ENCODE results near the gene ST6GALNAC5. TPM values are rescaled to one million over a fixed set of nuclear protein-coding genes. Genes with fewer than 3 reads are reported as not detected.

Gene ST6GALNAC5
- total and polyA plus RNA-seq, 2 donors (not counting 3 experiments of a cell fraction or from before 2014, with no cell fraction given), result not detected

GRCh38 chr1:76881762-76882161 is 14.5 kb downstream of the ST6GALNAC5 start:
- TF ChIP-seq JUN (IDR thresholded peaks at IDR 0.05; ENCODE audit: borderline replicate concordance, insufficient read depth, insufficient read length, low read depth), result no peak
- no peak for TF ChIP-seq MYC (IDR thresholded peaks at IDR 0.05; ENCODE audit: low read depth, low read length)
- TF ChIP-seq, protein P1, sequence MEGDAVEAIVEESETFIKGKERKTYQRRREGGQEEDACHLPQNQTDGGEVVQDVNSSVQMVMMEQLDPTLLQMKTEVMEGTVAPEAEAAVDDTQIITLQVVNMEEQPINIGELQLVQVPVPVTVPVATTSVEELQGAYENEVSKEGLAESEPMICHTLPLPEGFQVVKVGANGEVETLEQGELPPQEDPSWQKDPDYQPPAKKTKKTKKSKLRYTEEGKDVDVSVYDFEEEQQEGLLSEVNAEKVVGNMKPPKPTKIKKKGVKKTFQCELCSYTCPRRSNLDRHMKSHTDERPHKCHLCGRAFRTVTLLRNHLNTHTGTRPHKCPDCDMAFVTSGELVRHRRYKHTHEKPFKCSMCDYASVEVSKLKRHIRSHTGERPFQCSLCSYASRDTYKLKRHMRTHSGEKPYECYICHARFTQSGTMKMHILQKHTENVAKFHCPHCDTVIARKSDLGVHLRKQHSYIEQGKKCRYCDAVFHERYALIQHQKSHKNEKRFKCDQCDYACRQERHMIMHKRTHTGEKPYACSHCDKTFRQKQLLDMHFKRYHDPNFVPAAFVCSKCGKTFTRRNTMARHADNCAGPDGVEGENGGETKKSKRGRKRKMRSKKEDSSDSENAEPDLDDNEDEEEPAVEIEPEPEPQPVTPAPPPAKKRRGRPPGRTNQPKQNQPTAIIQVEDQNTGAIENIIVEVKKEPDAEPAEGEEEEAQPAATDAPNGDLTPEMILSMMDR (IDR thresholded peaks at IDR 0.05; ENCODE audit: extremely low read depth in 1 of 2, insufficient read depth in 1 of 2, low read depth in 1 of 2, low read length in 2 of 2), result no peak
- TF ChIP-seq FOS (IDR thresholded peaks at IDR 0.05; ENCODE audit: borderline replicate concordance, insufficient read depth, low read length), result no peak
- no peak for TF ChIP-seq POLR2AphosphoS5 (IDR thresholded peaks at IDR 0.05; ENCODE audit: insufficient read depth, low read depth, low read length)
- TF ChIP-seq EZH2 (IDR thresholded peaks at IDR 0.05; ENCODE audit: borderline replicate concordance, low read depth, low read length, severe bottlenecking), result no peak
- TF ChIP-seq POLR2A (IDR thresholded peaks at IDR 0.05; ENCODE audit: low read depth, low read length), result no peak
- TF ChIP-seq GATA2 (IDR thresholded peaks at IDR 0.05; ENCODE audit: insufficient read depth, insufficient read length, low read depth, low read length), result no peak
- no peak for TF ChIP-seq MAX (IDR thresholded peaks at IDR 0.05; ENCODE audit: insufficient read depth, insufficient read length)
- Histone ChIP-seq H3K4me3 (replicated peaks in 1 of 3; ENCODE audit: insufficient read depth in 1 of 3, low read depth in 1 of 3, low read length in 3 of 3) (no peak overlapping the region), H3K9me3 (replicated peaks; ENCODE audit: control insufficient read depth, insufficient read depth, low read length) (no peaks in the 10 kb centered on the region), H3K27ac (ENCODE audit: insufficient read depth, low read depth, low read length) (no peak overlapping the region), H3K4me1 (ENCODE audit: control insufficient read depth, extremely low read depth, insufficient read depth, low read length) (no peaks in the 10 kb centered on the region), H3K79me2 (ENCODE audit: control insufficient read depth, insufficient read depth, low read length) (no peaks in the 10 kb centered on the region), H3K4me2 (ENCODE audit: insufficient read depth, low read length) (no peak overlapping the region), H3K36me3 (ENCODE audit: control insufficient read depth in 2 of 2, extremely low read depth in 1 of 2, insufficient read depth in 2 of 2, low read length in 2 of 2) (no peaks in the 10 kb centered on the region), H4K20me1 (replicated peaks; ENCODE audit: control insufficient read depth, extremely low read depth, insufficient read depth, low read length) (no peaks in the 10 kb centered on the region), H3K9ac (replicated peaks; ENCODE audit: extremely low read depth, insufficient read depth, low read length) (no peak overlapping the region), H3K9me1 (replicated peaks; ENCODE audit: control insufficient read depth, extremely low read depth, insufficient read depth, low read length) (no peaks in the 10 kb centered on the region), H3K27me3 (ENCODE audit: control insufficient read depth in 2 of 2, insufficient read depth in 2 of 2, low read length in 2 of 2) (no peaks in the 10 kb centered on the region), H2AFZ (ENCODE audit: low read depth, low read length) (no peak overlapping the region)
- intact Hi-C loops (cut with micrococcal nuclease), result no loop called here
- ChIA-PET POLR2A (no interaction called here), CTCF (no interaction called here)
- FAIRE-seq (no peak), DNase-seq (ENCODE audit: low read depth, low spot score) (no peak)
- BruUV-seq (replicated peaks), result no TSS peak
- dilution Hi-C loops (cut with MboI; ENCODE audit: extremely low pct_ligation_motif_present, low sequenced_read_pairs), result no loop called here

All from endothelial cell of umbilical vein (primary cell).